Stimulated activated CD8-positive, alpha-beta memory T cell treated with anti-CD3 and anti-CD28 coated beads, Interleukin-4, amount 100 ng/mL, for 48 hours (primary cell): ENCODE results near the gene GSKIP.
A peak's percentile ranks its signal among the peaks of the same experiment; 100 is the strongest.
"Not testable (repeated sequence)": the region's sequence is repeated elsewhere in the genome, so short reads cannot be mapped to it uniquely, and the experiment has no call there.

Experiments
- DNase-seq: peaks from one replicate; pipeline ENCODE4 v3.0.0-alpha.2; 2020

The GSKIP gene, protein sequence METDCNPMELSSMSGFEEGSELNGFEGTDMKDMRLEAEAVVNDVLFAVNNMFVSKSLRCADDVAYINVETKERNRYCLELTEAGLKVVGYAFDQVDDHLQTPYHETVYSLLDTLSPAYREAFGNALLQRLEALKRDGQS

DNA sequence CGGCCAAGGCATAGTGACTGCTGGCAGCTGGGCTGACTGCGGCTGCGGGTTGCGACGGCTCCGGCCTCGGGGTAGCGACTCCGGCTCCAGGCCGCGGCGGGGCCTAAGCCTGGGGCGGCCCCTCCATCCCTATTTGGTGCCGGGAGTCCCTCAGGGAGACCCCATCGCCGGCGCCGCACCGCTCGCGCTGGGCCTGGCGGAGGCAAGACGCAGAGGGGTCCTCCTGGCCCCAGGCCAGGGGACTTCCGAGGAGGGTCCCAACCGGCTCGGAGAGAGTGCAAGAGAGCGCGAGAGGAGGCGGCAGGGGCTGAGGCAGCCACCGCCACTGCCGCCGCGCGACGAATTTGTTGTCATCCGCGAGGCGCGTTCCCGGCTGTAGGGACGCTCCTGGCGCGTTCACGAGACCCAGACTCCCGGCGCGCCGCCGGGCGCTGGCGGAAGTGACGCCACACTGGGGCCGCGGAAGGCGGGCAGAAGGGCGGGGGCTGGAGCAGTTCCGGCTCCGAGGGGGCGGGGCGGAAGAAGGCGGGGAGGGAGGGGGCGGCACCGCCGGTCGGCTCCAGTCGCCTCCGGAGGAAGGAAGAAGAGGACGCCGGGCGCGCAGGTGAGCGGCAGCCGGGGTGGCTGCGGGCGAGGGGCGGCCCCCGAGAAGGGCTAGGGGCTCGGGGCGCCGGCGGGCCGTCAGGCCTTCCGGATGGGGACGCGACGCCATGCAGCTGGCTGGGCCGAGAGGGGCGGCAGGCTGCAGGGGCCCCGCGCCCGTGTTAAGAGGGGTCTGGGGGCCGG, at the start of gene GSKIP, which contains the start of gene ATG2B:
TSS of gene GSKIP (plus strand) at position 562 of the 786 bp plus-strand sequence. CDS start 18,722 bp downstream, outside the sequence.
TSS of gene ATG2B (minus strand) at position 377 of the 786 bp plus-strand sequence. CDS start at position 12, 365 bp downstream.
- peak; percentile 98 for DNase-seq

DNA sequence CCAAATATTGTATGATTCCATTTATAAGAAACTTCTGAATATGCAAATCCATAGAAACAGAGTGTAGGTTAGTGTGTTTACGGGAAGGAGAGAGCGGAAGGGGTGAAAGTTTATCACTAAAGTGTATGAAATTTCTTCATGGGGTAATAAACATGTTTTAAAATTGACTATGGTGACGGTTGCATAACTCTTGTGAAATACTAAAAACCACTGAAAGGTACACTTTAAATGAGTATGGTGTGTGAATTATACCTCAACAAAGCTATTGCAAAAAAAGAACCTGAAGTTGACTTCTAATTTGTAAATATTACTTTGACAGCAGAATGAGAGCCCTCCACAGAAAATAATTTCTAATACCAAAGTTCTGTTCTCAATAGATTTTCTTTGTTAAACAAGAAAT, 47.2 kb upstream of the GSKIP start:
- no peak for DNase-seq

DNA sequence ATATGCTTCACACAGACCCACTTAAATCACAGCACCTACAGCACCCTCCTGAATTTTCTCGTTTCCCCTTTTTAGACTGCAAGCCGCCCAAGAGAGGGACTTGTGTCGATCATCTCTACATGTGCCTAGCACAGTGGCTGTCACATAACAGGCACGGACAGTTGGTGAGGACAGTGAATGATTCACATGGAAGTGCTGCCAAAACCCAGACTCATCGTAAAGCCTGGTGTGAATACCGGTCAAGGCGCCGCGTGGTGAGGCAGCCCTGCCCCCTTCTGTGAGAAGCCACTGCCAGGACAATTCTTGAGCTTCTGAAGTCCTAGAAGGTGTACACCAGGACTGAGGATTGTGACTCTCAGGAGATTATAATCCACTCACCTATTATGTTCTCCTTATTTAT, 44.5 kb upstream of the GSKIP start:
- no peak for DNase-seq

DNA sequence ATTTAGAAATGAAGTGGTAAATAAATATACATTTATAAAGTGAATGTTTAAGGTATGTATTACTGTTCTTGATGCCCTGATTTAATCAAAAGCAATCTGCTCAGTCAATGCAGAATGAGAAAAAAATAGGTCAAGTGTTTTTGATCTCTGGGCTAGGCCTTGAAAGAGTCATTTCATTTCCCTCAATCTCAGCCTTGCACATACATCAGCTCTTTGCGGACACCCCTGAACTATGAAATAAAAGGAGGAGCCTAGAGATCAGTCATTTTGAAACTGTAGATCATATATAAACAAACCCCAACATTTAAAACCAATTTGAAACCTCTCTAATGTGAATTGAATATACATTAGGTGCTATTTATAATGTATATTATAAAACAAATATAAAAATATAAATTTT, 42.7 kb upstream of the GSKIP start:
- no peak for DNase-seq

DNA sequence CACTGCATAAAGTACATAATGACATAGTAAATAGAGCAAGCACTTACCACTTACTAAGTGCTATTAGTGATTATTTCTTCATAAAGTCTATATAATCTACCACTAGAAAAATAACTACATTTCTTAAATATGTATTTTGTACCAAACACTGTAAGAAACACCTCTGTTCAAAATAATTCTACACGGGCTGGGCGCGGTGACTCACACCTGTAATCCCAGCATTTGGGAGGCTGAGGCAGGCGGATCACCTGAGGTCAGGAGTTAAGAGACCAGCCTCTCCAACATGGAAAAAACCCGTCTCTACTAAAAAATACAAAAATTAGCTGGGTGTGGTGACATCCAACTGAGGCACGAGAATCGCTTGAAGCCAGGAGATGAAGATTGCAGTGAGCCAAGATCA, 39.1 kb upstream of the GSKIP start:
- DNase-seq = no peak

DNA sequence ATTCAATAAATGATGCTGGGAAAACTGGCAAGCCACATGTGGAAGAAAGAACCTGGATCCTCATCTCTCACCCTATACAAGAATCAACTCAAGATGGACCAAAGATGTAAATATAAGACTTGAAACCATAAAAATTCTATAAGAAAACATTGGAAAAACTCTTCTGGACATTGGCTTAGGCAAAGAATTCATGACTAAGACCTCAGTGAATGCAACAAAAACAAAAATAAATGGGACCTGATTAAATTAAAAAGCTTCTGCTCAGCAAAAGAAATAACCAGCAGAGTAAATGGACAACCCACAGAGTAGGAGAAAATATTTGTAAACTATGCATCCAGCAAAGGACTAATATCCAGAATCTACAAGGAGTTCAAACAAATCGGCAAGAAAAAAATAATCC, 24.8 kb upstream of the GSKIP start:
- no peak for DNase-seq

DNA sequence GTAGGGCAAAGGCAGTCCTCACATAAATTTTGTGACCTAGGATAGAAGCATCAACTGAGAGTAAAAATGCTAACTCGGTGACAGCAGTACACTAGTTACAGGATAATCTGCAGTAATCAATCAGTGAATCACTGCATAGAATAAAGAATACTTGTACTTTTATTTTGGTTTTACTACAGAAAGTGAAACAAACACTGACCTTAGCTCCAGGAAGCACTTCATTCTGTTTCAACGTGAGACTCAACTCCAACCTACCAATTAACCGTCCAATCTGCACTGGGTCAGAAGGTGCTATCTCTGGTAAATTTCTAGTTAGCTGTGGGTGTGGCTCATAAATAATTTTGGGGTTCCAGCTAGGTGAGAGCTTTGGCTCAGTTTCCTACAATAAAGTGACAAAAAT, 22.0 kb upstream of the GSKIP start:
- no peak for DNase-seq

DNA sequence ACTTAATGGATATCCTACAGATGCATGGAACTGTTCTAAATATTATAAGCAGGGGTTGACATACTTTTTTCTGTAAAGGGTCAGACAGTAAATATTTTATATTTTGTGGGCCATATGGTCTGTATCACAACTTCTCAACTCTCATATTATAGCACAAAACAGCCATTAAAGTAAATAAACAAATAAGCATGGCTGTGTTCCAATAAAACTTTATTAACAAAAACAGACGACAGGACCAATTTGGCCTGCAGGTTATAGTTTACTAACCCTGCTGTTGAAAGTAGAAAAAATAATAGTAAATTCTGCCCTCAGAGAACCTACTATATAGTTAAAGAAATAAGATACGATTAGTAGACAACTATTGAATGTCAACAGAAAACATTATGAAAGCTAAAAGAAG, 17.7 kb upstream of the GSKIP start:
- no peak for DNase-seq

DNA sequence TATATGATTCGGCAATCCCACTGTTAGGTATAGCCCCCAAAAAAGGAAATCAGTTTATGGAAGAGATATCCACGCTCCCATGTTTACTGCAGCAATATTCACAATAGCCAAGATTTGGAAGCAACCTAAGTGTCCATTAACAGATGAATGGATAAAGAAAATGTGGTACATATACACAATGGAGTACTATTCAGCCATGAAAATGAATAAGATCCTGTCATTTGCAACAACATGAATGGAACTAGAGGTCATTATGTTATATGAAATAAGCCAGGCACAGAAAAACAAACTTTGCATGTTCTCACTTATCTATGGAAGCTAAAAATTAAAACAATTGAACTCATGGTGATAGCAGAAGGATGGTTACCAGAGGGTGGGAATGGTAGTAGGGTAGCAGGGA, 15.4 kb upstream of the GSKIP start:
- not testable (repeated sequence) for DNase-seq

DNA sequence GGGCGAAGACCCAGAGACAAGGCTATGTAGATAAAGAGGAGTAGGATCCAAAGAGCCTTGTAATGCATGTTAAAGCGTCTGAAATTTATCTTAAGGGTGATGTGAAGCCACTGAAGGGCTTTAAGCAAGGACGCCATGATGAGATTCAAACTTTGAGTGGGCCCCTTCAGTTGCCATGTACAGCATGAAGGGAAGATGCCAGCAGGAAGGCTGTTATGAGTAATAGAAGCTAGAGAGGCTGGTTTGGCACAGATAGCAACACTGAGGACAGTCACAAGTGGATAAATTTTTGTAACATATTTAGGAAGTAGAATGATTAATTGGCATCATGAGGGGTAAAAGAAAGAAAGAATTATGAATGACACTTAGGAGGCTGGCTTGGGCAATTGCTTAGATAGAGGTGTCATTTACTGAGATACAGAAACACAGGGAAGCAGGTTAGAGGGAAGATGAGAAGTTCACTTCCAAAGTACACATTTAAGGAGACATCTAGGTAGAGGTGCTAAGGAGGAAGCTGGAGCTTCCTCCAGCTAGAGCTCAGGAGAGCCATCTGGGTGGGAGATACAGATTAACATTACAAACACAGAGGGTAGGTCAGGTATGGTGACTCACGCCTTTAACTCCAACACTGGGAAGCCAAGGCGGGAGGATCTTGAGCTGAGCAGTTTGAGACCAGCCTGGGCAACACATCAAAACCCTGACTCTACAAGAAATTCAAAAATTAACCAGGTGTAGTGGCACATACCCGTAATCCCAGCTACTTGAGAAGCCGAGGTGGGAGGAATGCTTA, 13.8 kb upstream of the GSKIP start:
- DNase-seq = no peak

DNA sequence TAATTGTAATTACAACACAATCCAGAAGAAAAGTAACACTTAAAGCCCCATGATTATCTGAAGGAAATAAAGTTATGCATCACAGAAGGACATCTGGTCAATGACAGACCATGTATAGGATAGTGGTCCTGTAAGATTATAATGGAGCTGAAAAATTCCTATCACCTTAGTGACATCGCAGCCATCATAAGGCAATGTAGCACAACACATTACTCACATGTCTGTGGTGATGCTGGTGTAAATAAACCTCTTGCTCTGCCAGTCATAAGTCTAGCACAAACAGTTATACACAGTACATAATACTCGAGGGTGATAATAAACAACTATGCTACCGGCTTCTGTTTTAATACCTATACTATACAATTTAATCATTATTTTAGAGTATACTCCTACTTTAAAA, 11.3 kb upstream of the GSKIP start:
- DNase-seq = no peak

DNA sequence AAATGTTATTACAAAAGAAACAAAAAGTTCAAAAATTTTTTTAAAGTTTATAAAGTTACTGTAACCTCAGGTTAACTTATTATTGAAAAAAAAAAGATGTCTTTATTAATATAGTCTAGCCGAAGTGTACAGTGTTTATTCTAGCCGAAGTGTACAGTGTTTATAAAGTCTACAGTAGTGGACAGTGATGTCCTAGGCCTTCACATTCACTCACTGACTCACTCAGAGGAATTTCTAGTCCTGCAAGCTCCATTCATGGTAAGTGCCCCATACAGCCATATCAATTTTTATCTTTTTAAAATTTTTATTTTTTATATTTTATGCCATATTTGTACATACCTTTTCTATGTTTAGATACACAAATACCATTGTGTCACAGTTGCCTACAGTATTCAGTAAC, 10.6 kb upstream of the GSKIP start:
- DNase-seq = no peak

DNA sequence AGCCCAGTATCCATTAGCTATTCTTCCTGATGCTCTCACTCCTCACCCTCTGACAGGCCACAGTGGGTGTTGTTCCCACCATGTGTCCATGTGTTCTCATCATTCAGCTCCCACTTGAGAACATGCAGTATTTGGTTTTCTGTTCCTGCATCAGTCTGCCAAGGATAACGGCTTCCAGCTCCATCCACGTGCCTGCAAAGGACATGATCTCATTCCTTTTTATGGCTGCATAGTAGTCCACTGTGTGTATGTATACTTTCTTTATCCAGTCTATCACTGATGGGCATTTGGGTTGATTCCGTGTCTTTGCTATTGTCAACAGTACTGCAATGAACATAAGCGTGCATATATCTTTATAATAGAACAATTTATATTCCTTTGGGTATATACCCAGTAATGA, 9.1 kb upstream of the GSKIP start:
- DNase-seq = no peak

DNA sequence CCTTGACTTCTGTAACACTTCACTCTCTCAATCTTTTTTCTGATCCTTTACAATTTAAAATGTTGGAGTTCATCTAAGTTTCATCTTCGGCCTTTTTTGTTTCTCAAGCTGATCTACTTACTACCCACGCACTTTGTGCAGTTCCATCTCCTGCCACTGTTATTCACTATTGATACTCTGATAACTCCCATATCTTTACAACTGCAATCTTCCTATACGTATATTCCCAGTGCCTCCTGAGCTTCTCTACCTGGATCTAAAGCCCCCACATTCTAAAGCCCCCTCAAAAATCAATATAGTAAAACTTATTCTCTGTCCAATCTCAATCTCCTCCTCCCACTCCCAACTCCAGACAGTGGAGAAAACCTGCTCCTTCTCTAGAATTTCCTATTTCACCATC, 6.1 kb upstream of the GSKIP start:
- DNase-seq = no peak

DNA sequence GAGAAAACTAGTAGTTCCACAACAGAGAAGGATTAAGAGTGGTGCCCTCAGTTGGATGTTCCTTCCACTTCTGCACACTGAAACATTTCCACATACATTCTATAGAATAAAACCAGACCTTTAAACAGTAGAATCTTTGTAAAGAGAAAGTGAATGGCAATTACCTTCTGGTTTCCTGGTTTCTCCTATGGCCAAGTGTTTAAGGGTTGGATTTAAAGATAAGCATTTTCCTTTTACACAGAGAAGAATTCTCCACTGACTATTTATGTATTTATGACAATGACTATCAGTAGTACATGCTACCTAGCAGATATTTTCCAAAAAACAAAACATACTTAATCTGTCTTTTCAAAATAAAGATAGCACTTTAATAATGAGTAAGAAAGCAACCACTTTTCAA, 3.4 kb upstream of the GSKIP start:
- no peak for DNase-seq

DNA sequence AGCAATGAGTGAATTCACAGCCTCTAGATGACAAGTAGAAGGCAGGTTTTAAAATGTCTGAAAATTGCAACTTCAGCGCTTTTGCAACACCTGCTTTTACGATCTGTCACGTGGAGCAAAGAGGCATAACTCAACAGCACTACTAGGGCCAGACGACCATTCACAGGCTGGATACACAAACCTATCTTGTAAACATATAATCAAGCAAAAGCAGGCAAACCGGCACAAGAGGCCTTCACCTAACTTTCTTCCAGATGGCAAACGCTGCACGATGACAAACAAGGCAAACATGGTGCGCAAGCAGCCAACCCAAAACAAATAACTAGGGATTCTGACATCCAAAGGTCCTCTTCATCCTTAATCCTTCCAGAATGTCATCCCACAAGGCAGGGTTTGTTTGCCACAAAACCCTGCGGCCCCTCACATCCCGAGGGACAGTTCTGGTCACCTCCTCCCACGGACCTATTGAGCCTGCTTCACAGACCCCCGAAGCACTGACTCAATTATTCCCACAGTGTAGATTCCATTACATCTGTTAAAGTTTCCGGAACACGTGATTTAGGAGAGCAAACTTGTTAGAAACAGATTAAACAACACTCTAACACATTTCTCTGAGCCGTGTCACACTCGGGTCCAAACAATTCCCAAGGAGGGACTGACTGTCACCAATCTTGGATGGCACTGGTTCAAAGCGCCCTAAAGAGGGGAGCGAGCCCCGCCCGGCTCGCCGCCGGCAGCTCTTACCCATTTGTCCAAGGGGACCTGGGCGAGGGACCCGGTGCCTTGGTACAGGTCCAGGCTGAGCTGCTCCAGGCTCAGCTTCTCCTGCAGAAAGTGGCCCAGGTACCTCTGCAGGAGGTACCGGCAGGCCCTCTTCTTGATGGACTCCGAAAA, 1.0 kb upstream of the GSKIP start:
- peak; percentile 50 for DNase-seq

DNA sequence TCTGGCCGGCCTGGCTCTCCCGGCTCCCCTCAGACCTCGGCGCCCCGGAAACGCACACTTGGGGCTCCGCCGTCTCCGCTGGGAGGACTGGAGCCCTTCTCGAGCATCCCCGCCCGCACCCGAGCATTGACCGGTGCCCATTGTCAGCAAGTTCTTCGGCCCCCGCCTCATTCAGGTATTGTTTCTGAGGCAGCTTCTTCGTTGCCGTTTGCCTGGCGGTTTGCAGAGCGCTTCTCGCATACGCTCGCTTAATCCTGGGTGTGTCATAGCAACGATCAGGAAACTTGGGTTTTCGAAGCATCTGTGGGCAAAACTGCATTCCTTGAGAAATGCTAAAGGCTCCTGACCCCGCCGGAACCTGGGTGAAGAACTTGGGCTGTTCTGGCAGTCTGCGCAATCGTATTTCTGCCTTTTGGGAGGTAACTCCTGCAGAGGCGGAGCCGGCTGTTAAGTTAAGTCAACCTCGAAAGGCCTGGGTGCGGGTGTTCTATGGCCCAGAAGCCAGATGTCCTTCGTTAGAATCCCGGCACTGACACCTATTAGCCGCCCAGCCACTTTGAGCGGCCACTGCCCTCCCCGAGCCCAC, 518 bp downstream of the GSKIP start:
- DNase-seq = peak; percentile 57

DNA sequence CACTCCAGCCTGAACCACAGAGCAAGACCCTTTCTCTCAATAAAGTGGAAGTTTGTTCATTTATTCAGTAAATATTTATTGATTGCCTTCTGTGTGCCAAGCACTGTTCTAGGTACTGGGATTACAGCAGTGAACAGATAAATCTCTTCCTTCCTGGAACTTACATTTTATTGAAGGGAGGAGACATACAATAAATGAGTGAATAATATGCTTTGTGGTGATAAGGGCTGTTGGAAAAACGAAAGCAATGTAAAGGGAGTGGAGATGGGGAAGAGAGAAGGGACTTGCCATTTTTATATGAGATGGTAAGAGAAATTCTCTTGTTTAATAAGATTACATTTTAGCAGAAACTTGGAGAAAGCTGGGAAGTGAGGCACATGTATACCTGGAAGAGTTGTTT, 1.6 kb downstream of the GSKIP start:
- no peak for DNase-seq

DNA sequence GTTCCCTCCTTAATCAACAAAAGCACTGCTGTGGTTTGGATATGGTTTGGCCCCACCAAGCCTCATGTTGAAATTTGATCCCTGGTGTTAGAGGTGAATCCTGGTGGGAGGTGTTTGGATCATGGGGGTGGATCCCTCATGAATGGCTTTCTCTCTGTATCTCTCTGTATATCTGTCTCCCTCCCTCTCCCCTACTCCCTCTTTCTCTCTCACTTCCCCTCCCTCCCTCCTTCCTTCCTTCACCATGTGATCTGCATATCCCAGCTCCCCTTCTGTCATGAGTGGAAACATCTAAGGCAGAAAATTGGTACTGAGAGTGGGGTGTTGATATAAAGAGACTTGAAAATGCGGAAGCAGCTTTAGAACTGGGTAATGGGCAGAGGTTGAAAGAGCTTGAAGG, 5.2 kb downstream of the GSKIP start:
- no peak for DNase-seq

DNA sequence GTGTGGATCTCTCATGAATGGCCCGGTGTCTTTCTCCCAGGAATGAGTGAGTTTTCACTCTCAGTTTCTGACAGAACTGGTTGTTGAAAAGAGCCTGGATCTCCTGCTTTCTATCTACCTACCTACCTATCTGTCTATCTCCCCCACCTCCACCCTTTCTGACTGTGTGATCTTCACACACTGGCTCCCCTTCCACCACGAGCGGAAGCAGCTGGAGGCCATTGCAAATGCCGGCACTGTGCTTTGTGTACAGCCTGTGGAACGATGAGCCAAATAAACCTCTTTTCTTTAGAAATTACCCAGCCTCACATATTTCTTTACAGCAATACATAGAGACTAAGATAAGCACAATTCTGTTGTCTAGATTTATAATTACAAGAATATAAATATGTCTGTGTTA, 7.2 kb downstream of the GSKIP start:
- no peak for DNase-seq

DNA sequence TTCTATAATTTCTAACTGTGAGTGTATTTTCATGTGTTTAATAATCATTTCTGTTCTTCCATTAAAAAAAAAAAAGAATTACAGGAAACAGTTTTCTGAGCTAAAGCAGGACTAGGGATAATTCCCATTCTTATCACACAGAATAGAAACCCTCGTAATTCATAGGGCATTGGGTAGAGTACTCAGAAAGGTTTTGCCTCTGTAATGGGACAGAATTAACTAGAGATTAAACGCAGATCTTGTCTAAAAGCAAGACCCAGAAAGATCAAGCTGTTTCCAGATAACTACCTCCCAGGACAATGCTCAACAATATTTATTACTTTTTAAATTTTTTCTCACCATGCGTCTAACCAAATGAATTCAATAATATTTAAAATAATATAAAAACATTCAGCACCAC, 10.2 kb downstream of the GSKIP start:
- no peak for DNase-seq

DNA sequence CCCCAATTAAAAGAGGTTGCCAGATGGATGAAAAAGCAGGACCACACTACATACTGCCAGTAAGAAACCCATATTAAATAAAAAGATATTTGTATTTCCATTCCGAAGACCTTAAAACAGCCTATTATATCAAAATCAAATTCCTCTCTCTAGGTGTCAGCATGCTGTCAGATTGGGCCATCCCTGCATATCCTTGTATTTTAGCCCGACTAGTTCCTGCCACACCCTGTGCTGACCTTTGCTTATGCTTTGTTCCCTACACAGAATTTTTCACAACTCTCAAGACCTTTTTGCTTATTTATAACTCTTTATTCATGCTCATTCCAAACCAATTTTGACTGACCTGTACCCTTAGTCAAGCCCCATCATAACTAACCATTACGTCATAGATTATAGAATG, 12.8 kb downstream of the GSKIP start:
- DNase-seq = no peak

DNA sequence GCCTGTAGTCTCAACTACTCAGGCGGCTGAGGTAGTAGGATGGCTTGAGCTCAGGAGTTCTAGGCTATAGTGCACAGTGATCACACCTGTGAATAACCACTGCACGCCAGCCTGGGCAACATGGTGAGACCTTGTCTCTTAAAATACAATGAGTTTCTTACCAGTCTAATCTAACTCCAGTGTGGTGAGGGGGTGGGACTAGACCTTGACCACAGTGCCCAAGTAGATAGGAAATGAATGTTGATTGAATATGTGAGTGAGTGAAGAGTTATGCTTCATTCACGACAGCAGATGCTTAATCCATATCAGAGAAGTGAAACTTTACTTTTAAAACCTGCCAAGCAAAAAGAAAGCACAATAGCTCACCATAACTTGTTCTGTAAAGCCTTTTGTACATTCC, 17.4 kb downstream of the GSKIP start:
- DNase-seq = no peak
